Stimulated activated CD8-positive, alpha-beta memory T cell treated with anti-CD3 and anti-CD28 coated beads, Interleukin-15, amount 100 ng/mL, for 48 hours (primary cell): ENCODE measurements around the gene HMSD.

Experiments used
- DNase-seq, 2 donors: peaks; one replicate each; pipeline ENCODE4 v3.0.0-alpha.2; 2020; ENCODE audit warnings: low read depth in 2 of 2

HMSD gene

GRCh38 chr18:63956755-63957154 lies 7.7 kb downstream of the HMSD start:
- DNase-seq: no peak

- DNase-seq: no peak
Observed at GRCh38 chr18:63960891-63961290, 11.8 kb downstream of the HMSD start.

GRCh38 chr18:63961435-63961980 lies 12.4 kb downstream of the HMSD start:
- no peak for DNase-seq

GRCh38 chr18:63962137-63962536 lies 13.0 kb downstream of the HMSD start:
- DNase-seq: no peak

GRCh38 chr18:63963615-63964256 lies 14.6 kb downstream of the HMSD start:
- DNase-seq: no peak

GRCh38 chr18:63964908-63965307 lies 15.8 kb downstream of the HMSD start:
- DNase-seq: no peak

GRCh38 chr18:63965716-63966330 lies 16.7 kb downstream of the HMSD start:
- no peak for DNase-seq

- DNase-seq: peak; percentile 66 to 75
Observed at GRCh38 chr18:63969942-63970808, 21.1 kb downstream of the HMSD start, which contains the start of gene SERPINB8. Gene SERPINB8, plus strand, starts transcription at chr18:63970081. Its CDS starts 8,228 bp downstream, at chr18:63978309.

- DNase-seq: no peak
Observed at GRCh38 chr18:63970809-63971205, 21.7 kb downstream of the HMSD start.

GRCh38 chr18:63971320-63972001 lies 22.4 kb downstream of the HMSD start:
- DNase-seq: no peak

- DNase-seq: no peak
Observed at GRCh38 chr18:63972002-63972376, 22.9 kb downstream of the HMSD start.

- no peak for DNase-seq
Observed at GRCh38 chr18:63974991-63975390, 25.9 kb downstream of the HMSD start.

- no peak for DNase-seq
Observed at GRCh38 chr18:63975628-63976027, 26.5 kb downstream of the HMSD start.

GRCh38 chr18:63977040-63977439 lies 27.9 kb downstream of the HMSD start:
- DNase-seq: no peak

- no peak for DNase-seq
Observed at GRCh38 chr18:63979409-63979920, 30.4 kb downstream of the HMSD start.

- no peak for DNase-seq
Observed at GRCh38 chr18:63980027-63980426, 30.9 kb downstream of the HMSD start.

GRCh38 chr18:63980896-63981460 lies 31.9 kb downstream of the HMSD start:
- no peak for DNase-seq

- no peak for DNase-seq
Observed at GRCh38 chr18:63981719-63982118, 32.6 kb downstream of the HMSD start.

- DNase-seq: no peak
Observed at GRCh38 chr18:63982361-63982760, 33.3 kb downstream of the HMSD start.

- no peak for DNase-seq
Observed at GRCh38 chr18:63986885-63987284, 37.8 kb downstream of the HMSD start.

GRCh38 chr18:63987743-63988142 lies 38.6 kb downstream of the HMSD start:
- no peak for DNase-seq
